ENCODE results near the gene SUFU. TPM values are rescaled to one million over a fixed set of nuclear protein-coding genes. Genes with fewer than 3 reads are reported as not detected.

The SUFU gene
- total RNA-seq, 1 donor from 2014 or later, result 29.4 TPM

DNA sequence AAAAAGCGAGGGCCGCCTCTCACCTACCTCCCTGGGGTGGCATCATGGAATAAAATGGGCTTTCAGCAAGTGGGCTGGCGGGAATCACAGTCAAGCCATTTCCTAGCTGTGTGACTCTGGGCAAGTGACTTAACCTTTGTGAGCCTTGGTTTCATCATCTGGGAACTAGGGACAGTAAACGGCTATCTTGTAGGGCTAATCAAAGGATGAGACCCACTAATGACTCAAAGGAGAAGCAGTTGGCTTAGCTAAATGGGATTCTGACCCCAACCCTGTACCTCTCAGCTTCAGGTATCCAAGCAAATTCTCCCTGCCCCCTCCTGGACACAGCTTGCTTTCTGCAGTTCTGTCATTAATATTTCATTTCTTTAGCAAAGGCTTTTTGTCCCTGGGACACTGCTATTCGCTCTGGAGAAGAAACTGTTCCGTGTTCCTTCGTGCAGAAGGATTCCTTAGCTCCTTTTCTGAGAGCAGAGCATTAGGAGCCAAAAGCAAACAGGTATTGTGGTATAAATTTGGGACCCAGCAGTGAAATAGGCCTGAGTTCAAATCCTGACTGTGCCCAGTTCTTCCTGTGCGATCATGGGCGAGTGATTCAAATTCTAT lies 166.4 kb downstream of the SUFU start:
- H3K4me3 Mint-ChIP-seq, result no peak overlapping the region
- H3K27ac Mint-ChIP-seq, result no peak overlapping the region
- no peaks in the 10 kb centered on the region for H3K36me3 Mint-ChIP-seq
- no peak for DNase-seq (ENCODE audit: extremely low spot score, unreplicated experiment)
- H3K4me1 Mint-ChIP-seq (ENCODE audit: unreplicated experiment), result peaks cover 38% of the 10 kb centered on the region
- H3K27me3 Mint-ChIP-seq, result no peaks in the 10 kb centered on the region
- no peaks in the 10 kb centered on the region for H3K9me3 Mint-ChIP-seq
- TF ChIP-seq, protein P1, sequence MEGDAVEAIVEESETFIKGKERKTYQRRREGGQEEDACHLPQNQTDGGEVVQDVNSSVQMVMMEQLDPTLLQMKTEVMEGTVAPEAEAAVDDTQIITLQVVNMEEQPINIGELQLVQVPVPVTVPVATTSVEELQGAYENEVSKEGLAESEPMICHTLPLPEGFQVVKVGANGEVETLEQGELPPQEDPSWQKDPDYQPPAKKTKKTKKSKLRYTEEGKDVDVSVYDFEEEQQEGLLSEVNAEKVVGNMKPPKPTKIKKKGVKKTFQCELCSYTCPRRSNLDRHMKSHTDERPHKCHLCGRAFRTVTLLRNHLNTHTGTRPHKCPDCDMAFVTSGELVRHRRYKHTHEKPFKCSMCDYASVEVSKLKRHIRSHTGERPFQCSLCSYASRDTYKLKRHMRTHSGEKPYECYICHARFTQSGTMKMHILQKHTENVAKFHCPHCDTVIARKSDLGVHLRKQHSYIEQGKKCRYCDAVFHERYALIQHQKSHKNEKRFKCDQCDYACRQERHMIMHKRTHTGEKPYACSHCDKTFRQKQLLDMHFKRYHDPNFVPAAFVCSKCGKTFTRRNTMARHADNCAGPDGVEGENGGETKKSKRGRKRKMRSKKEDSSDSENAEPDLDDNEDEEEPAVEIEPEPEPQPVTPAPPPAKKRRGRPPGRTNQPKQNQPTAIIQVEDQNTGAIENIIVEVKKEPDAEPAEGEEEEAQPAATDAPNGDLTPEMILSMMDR (conservative IDR thresholded peaks at IDR 0.05), result peak; percentile 13

DNA sequence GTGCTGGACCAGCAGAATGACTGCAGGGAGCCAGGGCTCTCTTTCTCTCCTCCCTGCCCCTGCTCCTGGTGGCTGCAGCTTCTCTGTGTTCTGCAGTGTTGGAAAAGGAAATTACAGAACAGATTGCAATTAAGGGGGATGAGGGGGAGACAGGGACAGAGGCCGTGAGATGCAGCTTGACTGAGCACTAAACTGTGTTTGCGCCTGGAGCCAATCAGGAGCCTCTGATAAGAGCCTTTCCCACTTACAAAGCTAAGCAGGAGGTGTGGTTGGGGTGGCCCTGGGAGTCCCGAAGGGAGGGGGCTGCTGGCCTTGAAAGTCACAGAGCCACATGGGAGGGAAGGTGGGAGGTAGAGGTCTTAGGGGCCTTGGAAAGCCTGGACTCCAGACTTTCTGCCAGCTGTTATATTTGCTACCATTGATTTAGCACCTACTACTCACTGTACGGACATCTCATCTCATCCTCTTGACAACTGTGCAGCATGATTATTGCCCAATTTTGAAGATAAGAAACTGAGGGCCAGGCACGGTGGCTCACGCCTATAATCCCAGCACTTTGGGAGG lies 167.2 kb downstream of the SUFU start:
- no peaks in the 10 kb centered on the region for H3K36me3 Mint-ChIP-seq
- TF ChIP-seq, protein P1 (conservative IDR thresholded peaks at IDR 0.05), result no peak
- no peak overlapping the region for H3K27ac Mint-ChIP-seq
- no peak for DNase-seq (ENCODE audit: extremely low spot score, unreplicated experiment)
- peaks cover 46% of the 10 kb centered on the region for H3K4me1 Mint-ChIP-seq (ENCODE audit: unreplicated experiment)
- no peaks in the 10 kb centered on the region for H3K9me3 Mint-ChIP-seq
- no peaks in the 10 kb centered on the region for H3K27me3 Mint-ChIP-seq
- no peak overlapping the region for H3K4me3 Mint-ChIP-seq

DNA sequence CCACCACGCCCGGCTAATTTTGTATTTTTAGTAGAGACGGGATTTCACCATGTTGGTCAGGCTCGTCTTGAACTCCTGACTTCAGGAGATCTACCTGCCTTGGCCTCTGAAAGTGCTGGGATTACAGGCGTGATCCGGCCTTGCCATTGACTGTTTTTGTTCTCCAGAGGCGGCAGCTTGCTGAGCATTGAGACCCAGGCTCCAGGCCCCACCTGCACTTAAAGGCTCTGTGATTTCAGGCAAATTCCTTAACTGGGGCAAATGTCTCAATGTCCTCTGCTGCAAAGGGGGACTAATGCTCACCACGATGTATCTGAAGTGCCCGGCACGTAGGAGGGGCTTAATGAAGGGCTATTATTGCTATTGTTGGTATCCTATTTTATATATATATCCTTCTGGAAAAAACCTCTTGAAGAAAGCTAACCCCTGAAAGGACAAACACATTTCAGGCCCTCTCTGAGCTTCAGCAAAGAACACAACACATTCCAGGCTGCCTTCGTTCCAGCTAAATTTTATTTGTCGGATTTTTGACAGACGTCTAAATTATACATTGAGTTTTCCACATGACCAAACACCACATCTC lies 169.6 kb downstream of the SUFU start:
- no peak for DNase-seq (ENCODE audit: extremely low spot score, unreplicated experiment)
- peaks cover 63% of the 10 kb centered on the region for H3K4me1 Mint-ChIP-seq (ENCODE audit: unreplicated experiment)
- peak overlapping the region; percentile 77 for H3K4me3 Mint-ChIP-seq
- no peaks in the 10 kb centered on the region for H3K36me3 Mint-ChIP-seq
- H3K27ac Mint-ChIP-seq, result peak overlapping the region; percentile 76
- no peaks in the 10 kb centered on the region for H3K27me3 Mint-ChIP-seq
- H3K9me3 Mint-ChIP-seq, result no peaks in the 10 kb centered on the region
- TF ChIP-seq, protein P1 (conservative IDR thresholded peaks at IDR 0.05), result no peak

DNA sequence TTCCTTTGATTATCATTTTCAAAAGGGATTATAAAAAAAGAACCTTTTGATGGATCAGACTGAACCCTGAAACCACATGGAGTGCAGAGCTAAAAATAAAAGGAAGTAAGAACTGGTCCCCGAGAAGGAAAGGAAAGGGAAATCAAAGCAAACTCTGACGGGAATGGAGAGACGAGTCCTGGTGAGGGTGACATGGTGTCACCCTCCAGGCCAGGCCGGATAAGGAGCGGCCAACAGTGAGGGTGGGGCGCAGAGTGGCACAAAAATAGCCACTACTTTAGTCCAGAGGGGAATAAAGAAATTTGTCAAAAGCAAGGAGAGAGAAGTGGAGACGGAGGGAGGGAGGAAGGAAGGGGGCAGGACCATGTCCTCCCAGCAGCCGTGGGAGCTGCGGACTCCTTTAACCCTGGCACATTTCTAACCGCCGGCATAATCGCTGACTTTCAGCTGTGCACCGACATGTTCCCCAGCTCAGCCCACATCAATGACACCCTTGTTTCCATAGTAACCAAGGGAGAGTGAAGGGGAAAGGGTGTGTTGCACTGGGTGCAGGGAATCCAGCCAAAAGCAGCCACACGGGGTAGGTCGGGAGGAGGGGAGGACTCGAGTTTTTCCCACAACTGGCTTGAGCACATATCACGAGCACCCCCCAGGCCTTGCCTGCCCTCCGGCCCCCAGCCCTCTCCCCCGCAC lies 170.2 kb downstream of the SUFU start:
- Mint-ChIP-seq H3K4me1 (ENCODE audit: unreplicated experiment) (peaks cover 69% of the 10 kb centered on the region), H3K4me3 (peak overlapping the region; percentile 77), H3K27ac (peak overlapping the region; percentile 76), H3K27me3 (no peaks in the 10 kb centered on the region), H3K9me3 (no peaks in the 10 kb centered on the region), H3K36me3 (no peaks in the 10 kb centered on the region)
- TF ChIP-seq, protein P1 (conservative IDR thresholded peaks at IDR 0.05), result no peak
- no peak for DNase-seq (ENCODE audit: extremely low spot score, unreplicated experiment)

DNA sequence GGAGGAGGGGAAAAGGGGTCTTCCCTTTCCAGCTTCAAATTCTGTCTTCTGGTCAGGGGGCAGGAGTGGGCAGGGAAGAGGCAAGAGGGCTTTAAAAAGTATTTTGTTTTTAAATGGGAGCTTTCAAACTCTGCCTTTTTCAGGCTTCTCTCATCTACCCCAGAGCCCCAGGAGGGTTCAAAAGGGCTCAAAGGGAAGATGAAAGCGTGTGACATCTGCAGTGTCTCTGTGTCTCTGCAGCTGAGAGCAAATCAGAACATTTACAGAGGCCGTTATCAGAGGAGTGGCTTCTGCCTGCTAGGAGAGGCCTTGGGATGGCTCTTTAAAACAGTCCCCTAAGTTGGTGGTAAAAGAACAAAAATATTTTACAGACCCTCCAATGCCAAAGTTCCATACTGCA lies 170.8 kb downstream of the SUFU start:
- Mint-ChIP-seq H3K4me1 (ENCODE audit: unreplicated experiment) (peaks cover 75% of the 10 kb centered on the region), H3K27ac (peak overlapping the region; percentile 76)

More for the DNA sequence above, 170.8 kb downstream of the SUFU start:
- Mint-ChIP-seq H3K36me3 (no peaks in the 10 kb centered on the region), H3K27me3 (no peaks in the 10 kb centered on the region), H3K4me3 (peak overlapping the region; percentile 73), H3K9me3 (no peaks in the 10 kb centered on the region)
- DNase-seq (ENCODE audit: extremely low spot score, unreplicated experiment), result no peak
- TF ChIP-seq, protein P1 (conservative IDR thresholded peaks at IDR 0.05), result no peak

All from type B pancreatic cell (in vitro differentiated cells).